Rectal smooth muscle tissue (tissue), 1 donor: ENCODE data around the gene FOXP1.

Experiments used
- H3K27ac ChIP-seq: one replicate; pipeline ENCODE4 v1.7.0; 2013; ENCODE audit warnings: low read depth, low read length, inconsistent platforms
- H3K27me3 ChIP-seq: one replicate; pipeline ENCODE4 v1.7.0; 2013; ENCODE audit warnings: low read length; ENCODE audit not compliant: control insufficient read depth, insufficient read depth
- H3K36me3 ChIP-seq: one replicate; pipeline ENCODE4 v1.7.0; 2013; ENCODE audit warnings: low read length; ENCODE audit not compliant: control insufficient read depth, insufficient read depth
- H3K4me1 ChIP-seq: one replicate; pipeline ENCODE4 v1.7.0; 2013; ENCODE audit warnings: low read length; ENCODE audit not compliant: control insufficient read depth, insufficient read depth
- H3K4me3 ChIP-seq: one replicate; pipeline ENCODE4 v1.7.0; 2013; ENCODE audit warnings: low read length
- H3K9ac ChIP-seq: one replicate; pipeline ENCODE4 v1.7.0; 2013; ENCODE audit warnings: low read length

Gene FOXP1

GRCh38 chr3:71509066-71509465 is 74.5 kb downstream of the FOXP1 start:
- Histone ChIP-seq H3K9ac (no peak overlapping the region), H3K4me1 (peaks cover 3% of the 10 kb centered on the region)

GRCh38 chr3:71505767-71506350 is 77.7 kb downstream of the FOXP1 start:
- Histone ChIP-seq H3K27me3 (no peaks in the 10 kb centered on the region), H3K36me3 (no peaks in the 10 kb centered on the region), H3K9ac (no peak overlapping the region), H3K4me1 (no peaks in the 10 kb centered on the region), H3K4me3 (no peak overlapping the region), H3K27ac (no peak overlapping the region)

More at GRCh38 chr3:71509066-71509465, 74.5 kb downstream of the FOXP1 start:
- Histone ChIP-seq H3K27ac (no peak overlapping the region), H3K27me3 (no peaks in the 10 kb centered on the region), H3K4me3 (no peak overlapping the region), H3K36me3 (no peaks in the 10 kb centered on the region)

GRCh38 chr3:71504250-71505036 is 79.1 kb downstream of the FOXP1 start:
- no peaks in the 10 kb centered on the region for H3K36me3 ChIP-seq
- H3K9ac ChIP-seq: no peak overlapping the region
- no peaks in the 10 kb centered on the region for H3K4me1 ChIP-seq
- H3K4me3 ChIP-seq: no peak overlapping the region
- no peak overlapping the region for H3K27ac ChIP-seq
- H3K27me3 ChIP-seq: no peaks in the 10 kb centered on the region

- H3K36me3 ChIP-seq: no peaks in the 10 kb centered on the region
- H3K27ac ChIP-seq: no peak overlapping the region
- H3K27me3 ChIP-seq: no peaks in the 10 kb centered on the region
- no peaks in the 10 kb centered on the region for H3K4me1 ChIP-seq
- H3K4me3 ChIP-seq: no peak overlapping the region
- H3K9ac ChIP-seq: no peak overlapping the region
Measured at GRCh38 chr3:71503525-71504249, 79.8 kb downstream of the FOXP1 start.

- Histone ChIP-seq H3K27ac (no peak overlapping the region), H3K9ac (no peak overlapping the region), H3K27me3 (no peaks in the 10 kb centered on the region), H3K36me3 (no peaks in the 10 kb centered on the region), H3K4me3 (no peak overlapping the region), H3K4me1 (peaks cover 8% of the 10 kb centered on the region)
Measured at GRCh38 chr3:71502066-71502625, 81.4 kb downstream of the FOXP1 start.

GRCh38 chr3:71500696-71501095 is 82.8 kb downstream of the FOXP1 start:
- H3K36me3 ChIP-seq: no peaks in the 10 kb centered on the region
- H3K27ac ChIP-seq: no peak overlapping the region
- no peaks in the 10 kb centered on the region for H3K27me3 ChIP-seq
- peaks cover 16% of the 10 kb centered on the region for H3K4me1 ChIP-seq
- H3K4me3 ChIP-seq: no peak overlapping the region
- no peak overlapping the region for H3K9ac ChIP-seq

GRCh38 chr3:71499227-71499876 is 84.2 kb downstream of the FOXP1 start:
- H3K4me3 ChIP-seq: no peak overlapping the region
- no peak overlapping the region for H3K9ac ChIP-seq
- peaks cover 17% of the 10 kb centered on the region for H3K4me1 ChIP-seq
- no peaks in the 10 kb centered on the region for H3K27me3 ChIP-seq
- no peak overlapping the region for H3K27ac ChIP-seq
- no peaks in the 10 kb centered on the region for H3K36me3 ChIP-seq

GRCh38 chr3:71498543-71498942 is 85.0 kb downstream of the FOXP1 start:
- no peak overlapping the region for H3K27ac ChIP-seq
- H3K36me3 ChIP-seq: no peaks in the 10 kb centered on the region
- no peak overlapping the region for H3K4me3 ChIP-seq
- H3K27me3 ChIP-seq: no peaks in the 10 kb centered on the region
- peaks cover 17% of the 10 kb centered on the region for H3K4me1 ChIP-seq
- H3K9ac ChIP-seq: no peak overlapping the region

- no peak overlapping the region for H3K4me3 ChIP-seq
- H3K9ac ChIP-seq: no peak overlapping the region
- no peak overlapping the region for H3K27ac ChIP-seq
- H3K27me3 ChIP-seq: no peaks in the 10 kb centered on the region
- no peaks in the 10 kb centered on the region for H3K36me3 ChIP-seq
- peaks cover 17% of the 10 kb centered on the region for H3K4me1 ChIP-seq
Measured at GRCh38 chr3:71497971-71498444, 85.5 kb downstream of the FOXP1 start.

GRCh38 chr3:71497367-71497897 is 86.1 kb downstream of the FOXP1 start:
- Histone ChIP-seq H3K9ac (no peak overlapping the region), H3K36me3 (no peaks in the 10 kb centered on the region), H3K27ac (no peak overlapping the region), H3K4me1 (peaks cover 17% of the 10 kb centered on the region), H3K27me3 (no peaks in the 10 kb centered on the region), H3K4me3 (no peak overlapping the region)

- no peak overlapping the region for H3K9ac ChIP-seq
- peak overlapping the region; percentile 38 for H3K27ac ChIP-seq
- H3K4me3 ChIP-seq: no peak overlapping the region
- H3K27me3 ChIP-seq: no peaks in the 10 kb centered on the region
- H3K4me1 ChIP-seq: peaks cover 17% of the 10 kb centered on the region
- no peaks in the 10 kb centered on the region for H3K36me3 ChIP-seq
Measured at GRCh38 chr3:71495708-71496472, 87.6 kb downstream of the FOXP1 start.
